PC-3 (cell line): ENCODE measurements around the gene MRPL9.

Source experiments
- CTCF ChIP-seq: fragments of 300-600 bp; sonication (generic); conservative IDR thresholded peaks from 2 replicates; pipeline ENCODE4 v1.5.1; 2017; ENCODE audit warnings: antibody characterized with exemption, low read depth, mild to moderate bottlenecking, low read length
- EZH2 ChIP-seq: fragments of 300-600 bp; sonication (generic); IDR thresholded peaks from one replicate; pipeline ENCODE4 v1.6.1; 2017; ENCODE audit warnings: antibody characterized with exemption, mild to moderate bottlenecking, low read length; ENCODE audit not compliant: unreplicated experiment

- TF ChIP-seq CTCF (peak; percentile 33; the same call in 1 of the 2 replicates), EZH2 (no peak)
Measured at GRCh38 chr1:151715726-151716404, 47.4 kb downstream of the MRPL9 start.
